DMS153 treated with DMSO at 0.1 percent for 48 hours (cell line): ENCODE results near the gene DPF3.

Experiments used
- DNase-seq: peaks from one replicate; lab custom pipeline; 2025; ENCODE audit not compliant: unreplicated experiment; lab: John Stamatoyannopoulos, UW

DPF3 gene

DNA sequence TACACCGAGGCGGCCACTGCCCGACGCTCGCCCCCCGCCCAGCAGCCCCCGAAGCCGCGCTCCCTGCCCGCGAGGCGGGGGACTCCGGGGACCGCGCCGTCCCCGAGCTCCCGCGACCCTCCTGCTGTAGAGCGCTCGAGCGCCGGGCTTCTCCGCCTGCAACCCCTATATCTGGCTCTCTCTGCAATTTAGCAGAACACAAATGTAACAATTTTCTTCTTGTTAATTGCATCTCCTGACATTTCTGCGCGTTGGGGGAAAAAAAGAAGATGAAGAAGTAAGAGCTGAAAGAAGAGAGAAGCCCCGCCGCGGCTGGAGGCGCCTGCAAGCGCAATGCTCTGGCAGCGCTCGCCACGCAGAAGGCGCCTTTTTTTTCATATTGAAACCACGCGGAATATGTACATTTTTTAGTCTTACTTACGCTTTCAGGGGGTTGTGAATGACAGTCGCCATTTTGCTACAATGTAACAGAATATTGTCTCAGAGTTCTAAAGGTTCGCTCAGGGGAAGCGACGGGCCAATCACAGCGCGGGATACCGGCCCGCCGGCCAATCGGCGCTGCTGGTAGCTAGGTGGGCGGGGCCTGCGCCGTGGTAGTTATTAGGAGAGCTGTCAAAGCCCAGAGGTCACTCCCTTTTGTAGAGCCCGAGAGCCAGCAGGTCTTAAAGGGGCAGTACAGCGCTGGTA, at the start of gene DPF3:
DPF3 (minus strand) TSS at position 466 of the 687 bp plus-strand sequence; CDS start at position 453, 13 bp downstream.
- peak; percentile 79 for DNase-seq

DNA sequence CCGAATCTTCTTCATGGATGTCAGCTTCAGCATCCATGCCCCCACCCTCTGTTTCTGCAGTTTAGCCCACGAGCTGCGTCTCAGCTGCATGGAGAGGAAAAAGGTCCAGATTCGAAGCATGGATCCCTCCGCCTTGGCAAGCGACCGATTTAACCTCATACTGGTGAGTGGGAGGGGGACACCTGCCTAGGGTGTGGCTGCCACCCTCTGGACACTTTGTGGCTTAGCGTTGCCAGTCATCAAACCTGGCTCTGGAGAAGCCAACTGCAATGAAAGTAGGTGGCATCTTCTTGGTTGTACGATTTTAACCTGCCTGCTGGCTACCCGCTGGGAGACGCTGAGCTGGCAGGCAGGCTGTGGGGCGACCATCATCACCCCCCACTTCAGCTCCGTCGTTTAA, 49.0 kb upstream of the DPF3 start:
- DNase-seq: no peak

DNA sequence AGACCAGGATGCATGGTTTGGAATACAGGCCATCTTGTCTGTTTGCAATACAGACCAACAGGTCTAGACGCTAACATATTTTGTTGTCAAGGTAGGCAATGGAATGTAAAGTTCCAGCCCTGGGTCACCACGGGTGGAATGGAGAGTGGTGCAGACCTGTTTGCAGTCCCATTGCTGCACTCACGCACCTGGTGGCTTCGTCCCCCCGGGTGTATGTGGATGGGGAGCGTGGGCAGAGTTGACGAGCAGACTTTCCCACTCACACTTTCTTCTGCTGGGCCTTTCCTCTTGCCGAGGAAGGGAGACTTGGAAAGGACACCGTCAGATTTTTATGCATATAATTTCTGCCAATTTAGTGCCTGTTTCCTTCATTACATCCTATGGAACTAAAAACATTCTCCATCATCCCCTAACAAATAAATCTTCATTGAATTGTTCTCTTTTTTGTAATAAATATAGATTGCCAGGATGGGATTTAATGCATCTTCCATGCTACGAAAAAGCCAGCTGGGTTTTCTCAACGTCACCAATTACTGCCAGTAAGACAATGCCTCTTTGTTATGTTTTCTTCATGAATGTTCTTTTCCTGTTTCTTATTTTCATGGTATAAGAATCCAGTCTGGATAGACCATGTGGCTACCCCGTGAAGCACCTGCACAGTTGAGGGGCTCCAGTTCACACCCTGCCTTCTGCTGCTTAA, 47.5 kb upstream of the DPF3 start:
- no peak for DNase-seq

DNA sequence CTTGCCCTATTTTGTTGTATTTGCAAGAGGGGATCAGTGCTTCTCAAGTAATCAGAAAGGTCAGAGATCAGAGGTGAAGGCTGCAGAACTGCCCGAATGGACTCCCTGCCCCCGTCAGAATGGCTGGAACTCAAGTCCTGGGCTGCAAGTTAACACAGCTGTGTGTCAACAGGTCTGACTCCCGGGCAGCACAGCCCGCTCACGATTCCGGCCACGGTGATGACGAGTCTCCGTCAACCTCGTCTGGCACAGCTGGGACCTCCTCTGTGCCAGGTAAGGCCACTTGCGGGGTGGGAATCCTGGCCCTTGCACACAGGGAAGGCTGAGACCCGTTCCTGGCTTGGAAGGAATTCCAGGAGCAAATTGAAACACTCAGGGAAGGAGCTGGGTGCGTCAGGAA, 45.7 kb upstream of the DPF3 start:
- DNase-seq: no peak

DNA sequence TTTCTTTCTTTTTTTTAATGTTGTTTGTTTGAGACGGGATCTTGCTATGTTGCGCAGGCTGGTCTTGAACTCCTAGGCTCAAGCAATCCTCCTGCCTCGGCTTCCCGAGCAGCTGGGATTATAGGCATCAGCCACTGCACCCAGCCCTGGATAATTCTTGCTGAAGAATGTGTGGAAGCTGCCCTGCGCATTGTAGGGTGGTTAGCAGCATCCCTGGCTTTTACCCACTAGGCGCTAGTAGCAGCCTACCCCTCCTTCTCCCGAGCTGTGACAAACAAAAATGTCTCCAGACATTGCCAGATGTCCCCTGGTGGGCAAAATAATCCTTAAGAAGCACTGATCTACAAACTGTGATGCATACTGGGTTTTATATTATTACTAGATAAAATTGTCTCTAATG, 39.0 kb upstream of the DPF3 start:
- DNase-seq: no peak

DNA sequence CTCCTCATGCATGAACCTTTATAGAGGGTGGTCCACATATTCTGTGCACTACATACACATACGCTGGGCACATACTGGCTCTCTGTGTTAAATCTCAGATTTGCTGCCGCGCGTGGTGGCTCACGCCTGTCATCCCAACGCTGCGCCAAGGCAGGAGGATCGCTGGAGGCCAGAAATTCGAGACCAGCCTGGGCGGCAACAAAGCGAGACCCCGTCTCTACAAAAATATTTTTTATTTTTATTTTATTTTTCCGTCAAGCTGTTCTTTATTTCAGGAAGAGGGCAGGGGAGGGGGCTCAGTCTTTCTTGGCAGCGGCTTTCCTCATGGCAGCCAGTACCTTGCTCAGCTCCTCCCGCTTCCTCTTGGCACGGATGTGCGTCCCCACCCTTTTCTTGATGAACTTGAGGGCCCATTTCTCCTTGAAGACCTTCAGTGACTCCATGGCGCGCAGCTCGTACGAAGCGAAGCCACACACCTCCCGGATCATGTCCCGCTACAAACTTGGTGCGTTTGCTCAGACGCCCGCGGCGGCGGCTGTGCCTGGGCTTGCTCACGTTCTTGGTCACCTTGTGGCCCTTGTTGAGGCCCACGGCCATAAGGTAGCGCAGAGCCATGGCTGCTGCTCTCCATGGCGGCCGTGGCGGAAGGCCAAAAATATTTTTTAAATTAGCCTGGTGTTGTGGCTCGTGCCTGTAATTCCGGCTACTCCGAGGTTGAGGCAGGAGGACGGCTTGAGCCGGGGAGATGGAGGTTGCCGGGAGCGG, 35.6 kb upstream of the DPF3 start:
- DNase-seq: no peak

DNA sequence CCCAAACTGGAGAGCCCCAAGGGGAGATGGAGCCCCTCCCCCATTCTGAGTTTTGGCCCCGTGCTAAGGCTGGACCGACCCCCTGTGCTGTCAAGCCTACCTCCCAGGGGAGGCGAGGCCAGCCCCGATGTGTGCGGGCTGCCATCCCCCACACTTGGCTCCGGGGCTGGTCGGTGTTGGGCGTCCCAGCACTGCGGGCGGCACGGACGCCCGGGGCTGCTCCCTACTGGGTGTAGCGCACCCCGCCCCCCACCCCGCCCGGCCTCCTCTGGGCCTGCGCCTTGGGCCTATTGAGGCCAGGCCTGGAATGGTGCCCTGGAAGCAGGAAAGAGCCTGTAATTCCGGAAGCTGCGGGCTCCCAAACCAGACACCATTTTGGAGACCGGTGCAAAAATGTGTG, 35.0 kb upstream of the DPF3 start:
- DNase-seq: no peak

DNA sequence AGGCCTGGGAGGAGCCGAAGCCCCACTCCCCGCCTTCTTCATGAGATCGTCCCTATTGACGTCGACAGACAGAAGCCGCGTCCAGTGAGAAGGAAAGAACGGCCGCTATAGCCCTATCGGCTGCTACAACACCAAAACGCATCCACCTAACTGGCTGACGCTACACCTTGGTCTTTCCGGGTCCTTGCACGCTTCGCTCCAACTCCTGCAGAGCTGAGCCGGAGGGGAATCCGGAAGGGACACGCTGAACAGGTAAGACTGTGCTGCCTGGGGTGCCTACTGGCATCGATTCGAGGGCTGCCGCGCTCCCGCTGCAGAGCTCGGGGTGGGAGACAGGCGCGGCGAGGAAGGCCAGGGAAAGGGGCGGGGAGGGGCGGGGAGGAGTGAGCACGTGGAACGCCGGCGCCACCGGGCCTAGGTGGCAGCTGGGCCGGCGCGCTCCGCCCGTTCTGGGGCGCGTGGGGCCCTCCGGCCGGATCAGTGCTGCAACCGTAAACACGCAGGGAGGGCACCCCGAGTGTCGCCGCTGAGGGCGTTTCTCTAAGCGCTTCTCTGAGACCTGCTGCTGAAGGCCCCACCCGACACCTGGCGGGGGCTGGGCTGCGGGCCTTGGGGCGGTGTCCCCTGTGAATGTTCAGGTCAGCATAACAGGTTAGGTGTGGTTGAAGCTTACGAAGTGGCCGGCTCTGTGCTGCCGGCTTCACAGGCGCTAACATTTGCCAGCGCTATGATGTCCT, 32.6 kb upstream of the DPF3 start, which contains the start of gene DCAF4:
DCAF4 (plus strand) TSS at position 173 of the 737 bp plus-strand sequence. CDS start 11,515 bp downstream, outside the sequence.
- DNase-seq: peak; percentile 93

DNA sequence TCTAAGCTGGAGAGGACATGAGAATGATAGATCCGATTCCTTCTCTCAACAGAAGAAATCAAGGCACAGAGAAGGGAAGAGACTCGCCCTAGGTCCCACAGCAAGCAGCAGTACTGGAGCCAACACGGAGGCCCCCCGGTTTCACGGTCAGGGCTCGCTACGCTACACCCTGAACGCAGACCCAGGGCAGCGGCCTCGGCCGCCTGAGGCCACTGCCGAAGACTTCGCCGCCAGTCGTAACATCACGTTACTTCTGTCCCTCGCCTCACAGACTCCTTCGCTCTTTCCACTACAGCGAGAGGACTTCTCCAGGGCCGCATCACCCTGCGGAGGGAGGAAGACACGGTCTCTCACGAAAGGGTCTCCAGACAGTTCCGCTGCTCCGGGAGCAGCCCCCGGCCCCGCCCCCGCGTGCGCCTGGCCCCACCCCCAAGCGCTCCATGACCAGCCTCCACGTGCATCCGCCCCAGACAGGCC, 32.0 kb upstream of the DPF3 start:
- DNase-seq: no peak

DNA sequence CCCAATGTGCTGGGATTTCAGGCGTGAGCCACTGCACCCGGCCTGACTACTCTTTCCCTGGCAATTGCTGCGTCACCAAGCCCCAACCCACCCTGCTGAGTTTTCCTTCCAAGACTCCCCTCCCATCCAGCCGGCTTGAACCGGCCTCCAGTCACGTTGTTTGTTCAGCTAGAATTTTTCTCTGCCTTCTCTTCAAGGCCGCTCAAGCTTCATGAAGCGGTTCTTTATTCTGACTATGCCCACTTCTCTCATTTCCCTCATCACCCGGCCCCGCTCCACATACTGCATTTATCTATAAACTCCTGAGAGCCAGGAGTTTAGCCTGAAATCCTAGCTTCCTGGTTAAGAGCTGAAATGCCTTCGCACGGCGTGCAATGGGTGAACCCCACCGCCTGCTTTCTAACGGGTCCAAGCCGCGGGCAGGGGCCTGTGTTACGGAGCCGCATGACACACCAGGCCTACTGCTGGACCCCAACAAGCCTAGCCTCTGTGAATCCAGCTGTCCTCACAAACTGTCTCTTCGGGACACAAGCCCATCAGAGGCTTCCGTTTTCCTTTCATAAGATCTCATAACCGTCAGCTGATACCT, 31.4 kb upstream of the DPF3 start:
- no peak for DNase-seq

DNA sequence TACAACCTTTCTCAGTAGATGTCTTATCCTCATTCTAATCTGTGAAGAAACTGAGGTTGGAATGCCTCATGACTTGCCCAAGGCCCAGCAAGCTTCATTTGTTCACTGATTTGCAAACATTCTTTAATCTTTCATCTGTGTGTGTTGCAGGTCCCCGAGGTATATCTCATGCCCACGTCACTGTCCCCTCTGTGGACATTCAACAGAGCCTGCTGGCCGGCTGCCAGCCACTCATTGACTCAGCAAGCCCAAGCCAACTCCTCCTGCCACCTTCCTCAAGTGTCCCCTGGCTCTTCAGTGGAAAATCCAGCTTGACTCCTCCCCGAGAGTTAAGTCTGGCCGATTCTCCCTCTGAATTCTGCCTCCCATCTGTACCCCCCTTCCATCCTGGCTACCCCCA, 30.4 kb upstream of the DPF3 start:
- no peak for DNase-seq

DNA sequence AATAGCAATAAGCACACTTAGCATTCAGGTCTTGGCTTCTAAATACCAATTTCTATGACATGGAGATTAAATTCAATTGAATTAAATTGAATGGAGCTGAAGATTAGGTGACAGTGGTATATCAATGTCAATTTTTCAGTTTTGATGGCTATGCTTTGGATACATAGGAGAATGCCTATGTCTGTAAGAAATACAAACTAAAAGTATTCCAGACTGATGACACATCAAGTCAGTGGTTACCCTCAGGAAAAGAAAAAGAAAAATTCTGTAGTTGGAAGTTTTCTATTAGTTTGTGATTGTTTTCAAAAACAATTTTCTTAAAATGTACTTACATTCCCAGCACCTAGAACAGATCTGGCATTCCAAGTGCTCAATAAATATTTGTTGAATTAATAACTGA, 27.5 kb upstream of the DPF3 start:
- DNase-seq: no peak

DNA sequence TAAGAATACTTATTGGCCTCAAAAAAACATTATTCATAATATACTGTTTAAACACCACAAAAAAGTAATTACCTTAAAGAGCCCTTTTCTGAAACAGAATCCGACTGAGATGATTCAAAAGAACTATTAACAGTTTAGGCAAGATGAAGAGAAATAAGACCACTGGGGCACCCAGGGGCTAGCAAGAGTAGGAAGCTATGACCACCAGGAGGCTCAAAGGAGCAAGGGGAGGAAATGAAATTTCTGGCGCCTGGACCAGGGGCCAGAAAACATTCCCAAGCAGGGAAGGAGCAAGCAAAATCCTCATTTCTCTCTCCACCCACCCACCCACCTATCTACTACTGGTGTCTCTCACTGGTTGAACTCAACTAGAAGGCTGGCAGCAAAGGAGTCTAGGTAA, 26.1 kb upstream of the DPF3 start:
- no peak for DNase-seq

DNA sequence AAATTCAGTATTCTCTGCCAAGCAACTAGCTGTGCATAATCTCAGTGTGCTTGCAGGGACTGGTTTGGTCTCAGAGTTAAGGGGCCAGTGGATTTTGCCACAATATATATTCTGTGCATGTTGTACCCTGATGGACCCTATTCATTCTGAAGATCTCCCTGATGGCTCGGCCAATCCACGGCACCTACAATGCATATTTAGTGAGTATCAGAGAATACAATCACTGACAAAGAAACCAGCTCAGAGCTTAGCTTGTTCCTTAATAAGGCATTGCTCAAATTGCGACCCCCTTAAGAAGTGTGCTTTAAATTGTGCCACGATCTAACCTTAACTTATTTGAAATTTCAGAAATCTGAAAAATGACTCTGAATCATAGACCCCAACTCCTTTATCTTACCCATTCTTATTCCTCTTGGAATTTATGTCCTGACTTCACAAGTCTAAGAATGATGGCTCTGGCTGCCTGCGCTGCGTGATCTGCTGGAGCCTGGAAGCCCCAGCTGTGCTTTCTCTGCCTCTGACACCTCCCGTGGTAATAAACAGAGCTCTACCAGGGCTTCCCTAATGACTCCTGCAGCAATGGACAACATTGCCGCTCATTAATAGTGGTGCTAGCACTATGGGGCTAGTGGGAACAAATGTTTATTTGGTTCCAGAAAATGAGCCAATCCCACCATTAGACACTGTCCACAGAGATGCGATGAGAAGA, 23.3 kb upstream of the DPF3 start:
- DNase-seq: no peak

DNA sequence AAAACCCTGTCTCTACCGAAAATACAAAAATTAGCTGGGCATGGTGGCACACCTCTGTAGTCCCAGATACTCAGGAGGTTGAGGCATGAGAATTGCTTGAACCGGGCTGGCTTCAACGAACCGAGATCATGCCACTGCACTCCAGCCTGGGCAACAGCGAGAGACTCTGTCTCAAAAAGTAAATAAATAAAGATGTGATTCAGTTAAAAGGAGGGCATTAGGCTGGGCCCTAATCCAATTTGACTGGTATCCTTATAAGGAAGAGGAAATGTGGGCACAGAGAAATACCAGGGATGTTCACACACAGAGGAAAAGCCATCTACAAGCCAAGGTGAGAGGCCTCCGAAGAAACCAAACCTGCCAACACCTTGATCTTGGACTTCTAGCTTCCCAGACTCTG, 22.3 kb upstream of the DPF3 start:
- no peak for DNase-seq

DNA sequence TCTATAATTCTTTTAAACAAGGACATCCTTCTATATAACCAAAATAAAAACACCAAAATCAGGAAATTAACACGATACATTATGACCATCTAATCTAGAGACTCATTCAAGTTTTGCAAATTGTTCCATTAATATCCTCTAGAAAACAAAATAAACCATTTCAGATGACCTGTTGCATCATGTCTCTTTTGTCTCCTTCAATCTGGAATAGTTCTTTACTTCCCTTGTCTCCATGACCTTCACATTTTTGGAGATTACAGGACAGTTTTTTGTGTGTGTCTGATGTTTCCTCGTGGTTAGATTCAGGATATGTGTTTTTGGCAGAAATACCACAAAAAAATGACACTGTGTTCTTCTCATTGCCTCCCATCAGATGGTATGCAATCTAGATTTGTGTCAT, 19.9 kb upstream of the DPF3 start:
- DNase-seq: no peak

DNA sequence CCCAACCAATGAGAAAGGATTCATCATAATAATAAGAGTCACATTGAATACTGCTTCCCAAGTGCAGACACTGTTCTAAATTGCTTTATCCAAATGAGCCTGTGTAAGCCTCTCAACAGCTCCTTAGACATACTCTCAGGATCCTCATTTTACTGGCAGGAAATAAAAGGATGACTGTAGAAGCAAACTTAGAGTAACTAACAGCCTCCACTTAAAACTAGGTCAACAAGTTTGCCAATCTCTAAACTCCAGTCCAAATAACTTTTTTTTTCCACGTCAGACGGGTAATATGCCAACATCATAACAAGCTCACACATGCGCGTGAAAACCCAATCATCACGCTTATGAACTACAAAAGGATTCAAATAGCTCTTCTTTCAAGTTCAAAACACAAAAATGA, 15.3 kb upstream of the DPF3 start:
- no peak for DNase-seq

DNA sequence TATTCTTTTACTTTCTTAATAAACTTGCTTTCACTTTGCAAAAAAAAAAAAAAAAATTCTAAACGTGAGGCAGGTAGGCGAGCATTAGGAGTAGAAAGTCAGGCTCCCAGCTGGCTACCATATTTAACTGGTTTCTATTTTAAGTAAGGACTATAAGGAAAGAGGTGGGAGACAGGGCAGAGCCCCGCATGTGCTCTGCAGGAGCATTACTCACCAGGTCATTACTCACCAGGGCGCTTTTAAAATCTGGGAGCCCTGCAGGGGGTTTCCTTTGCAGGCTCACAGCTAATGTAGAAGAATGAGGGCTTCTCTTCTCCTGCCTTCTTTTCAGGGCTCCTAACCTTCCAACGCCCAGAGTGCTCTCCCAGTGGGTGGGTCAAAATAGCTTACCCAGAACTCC, 14.0 kb upstream of the DPF3 start:
- DNase-seq: no peak

DNA sequence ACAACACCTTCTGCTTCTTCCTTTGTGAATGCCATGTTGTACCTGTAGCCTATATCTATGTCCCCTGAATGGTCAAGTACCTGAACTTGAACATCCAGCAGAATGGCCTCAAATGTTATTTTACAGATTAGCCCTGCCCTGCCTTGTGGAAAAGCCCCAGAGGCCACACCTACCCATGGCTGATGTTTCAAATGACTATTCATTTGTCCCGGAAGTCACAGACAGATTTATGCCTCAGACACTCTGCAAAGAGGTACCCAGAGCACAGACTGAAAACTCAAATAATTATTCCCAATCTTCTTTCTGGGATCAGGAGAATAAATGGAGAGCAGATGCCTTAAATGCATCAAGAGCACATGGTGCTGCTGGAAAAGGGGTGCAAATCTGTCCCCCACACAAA, 13.0 kb upstream of the DPF3 start:
- no peak for DNase-seq

DNA sequence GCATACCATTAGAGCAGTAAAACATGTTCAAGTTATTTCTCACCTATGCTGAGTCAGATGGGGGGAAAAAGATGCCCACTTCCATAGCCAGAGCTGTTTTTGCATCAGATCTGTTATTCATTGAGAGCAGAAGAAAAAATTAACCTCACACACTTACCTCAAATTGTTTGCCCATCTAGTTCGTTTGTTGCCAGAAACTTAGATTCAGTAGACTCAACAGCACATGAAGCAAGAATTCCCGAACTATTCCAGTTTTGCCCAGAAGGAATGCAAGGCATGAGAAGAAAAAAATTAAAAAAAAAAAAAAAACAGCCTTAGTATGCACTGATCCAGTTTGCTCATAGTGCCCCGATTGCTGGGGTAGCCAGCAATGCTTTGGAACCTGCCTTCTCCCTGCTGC, 12.4 kb upstream of the DPF3 start:
- DNase-seq: no peak
